ENCODE measurements around the gene SNX17. TPM values are rescaled to one million over a fixed set of nuclear protein-coding genes. Genes with fewer than 3 reads are reported as not detected.
A peak's percentile ranks its signal among the peaks of the same experiment; 100 is the strongest.

The SNX17 gene
- total RNA-seq, 4 donors from 2014 or later: 59.8 to 99.3 (median 73.9) TPM

DNA sequence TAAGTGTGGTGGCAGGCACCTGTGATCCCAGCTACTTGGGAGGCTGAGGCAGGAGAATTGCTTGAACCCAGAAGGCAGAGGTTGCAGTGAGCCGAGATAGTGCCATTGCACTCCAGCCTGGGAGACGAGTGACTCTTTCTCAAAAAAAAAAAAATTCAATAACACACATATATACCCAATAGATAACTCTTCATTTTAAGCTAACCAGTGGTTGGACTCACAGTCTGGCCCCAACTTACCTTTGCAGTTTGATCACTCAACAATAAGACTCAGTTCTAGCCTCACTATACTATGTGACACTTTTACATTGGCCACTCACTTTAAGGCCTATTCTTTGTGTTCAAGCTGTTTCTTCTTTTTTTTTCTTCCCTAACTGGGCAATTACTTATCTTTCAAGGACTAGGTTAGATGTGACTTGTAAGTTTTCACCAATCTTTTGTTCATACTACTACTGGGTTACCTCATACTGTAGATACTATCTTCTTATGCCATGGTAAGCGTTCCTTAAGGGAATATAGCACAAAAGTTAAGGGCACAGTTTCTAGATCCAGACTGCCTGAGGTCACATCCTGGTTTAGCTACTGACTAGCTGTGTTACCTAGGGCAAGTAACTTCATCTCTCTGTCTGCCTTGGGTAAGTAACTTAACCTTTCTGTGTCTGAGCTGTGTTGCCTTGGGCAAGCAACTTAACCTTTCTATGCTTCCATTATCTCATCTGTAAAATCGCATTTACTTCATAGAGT is 7.6 kb upstream of the SNX17 start:
- DNase-seq: no peak
- no peak overlapping the region for H3K27ac ChIP-seq
- in situ Hi-C loops (cut with MboI; ENCODE audit: low pct_ligation_motif_present in 1 of 4, low pct_unique_long_range_greater_than_20kb in 1 of 4, low sequenced_read_pairs in 3 of 4) (no loop called here), intact Hi-C loops (cut with DNase I; ENCODE audit: low total_unique reads) (no loop called here)
- TF ChIP-seq, protein P1, sequence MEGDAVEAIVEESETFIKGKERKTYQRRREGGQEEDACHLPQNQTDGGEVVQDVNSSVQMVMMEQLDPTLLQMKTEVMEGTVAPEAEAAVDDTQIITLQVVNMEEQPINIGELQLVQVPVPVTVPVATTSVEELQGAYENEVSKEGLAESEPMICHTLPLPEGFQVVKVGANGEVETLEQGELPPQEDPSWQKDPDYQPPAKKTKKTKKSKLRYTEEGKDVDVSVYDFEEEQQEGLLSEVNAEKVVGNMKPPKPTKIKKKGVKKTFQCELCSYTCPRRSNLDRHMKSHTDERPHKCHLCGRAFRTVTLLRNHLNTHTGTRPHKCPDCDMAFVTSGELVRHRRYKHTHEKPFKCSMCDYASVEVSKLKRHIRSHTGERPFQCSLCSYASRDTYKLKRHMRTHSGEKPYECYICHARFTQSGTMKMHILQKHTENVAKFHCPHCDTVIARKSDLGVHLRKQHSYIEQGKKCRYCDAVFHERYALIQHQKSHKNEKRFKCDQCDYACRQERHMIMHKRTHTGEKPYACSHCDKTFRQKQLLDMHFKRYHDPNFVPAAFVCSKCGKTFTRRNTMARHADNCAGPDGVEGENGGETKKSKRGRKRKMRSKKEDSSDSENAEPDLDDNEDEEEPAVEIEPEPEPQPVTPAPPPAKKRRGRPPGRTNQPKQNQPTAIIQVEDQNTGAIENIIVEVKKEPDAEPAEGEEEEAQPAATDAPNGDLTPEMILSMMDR (IDR thresholded peaks at IDR 0.05): no peak
- no peak for TF ChIP-seq EP300 (IDR thresholded peaks at IDR 0.05; ENCODE audit: low read depth)
- TF ChIP-seq POLR2A (IDR thresholded peaks at IDR 0.05): no peak
- TF ChIP-seq POLR2AphosphoS5 (IDR thresholded peaks at IDR 0.05): no peak
- WGBS, 2 donors (ENCODE audit: low coverage in 1 of 2): 90 to 100% methylated on average over 1 to 4 of the region's 4 CpGs
- H3K9me3 ChIP-seq: no peaks in the 10 kb centered on the region
- H3K36me3 ChIP-seq: peaks cover 0 to 39% (median 16%) of the 10 kb centered on the region in 4 donors
- no peaks in the 10 kb centered on the region for H3K27me3 ChIP-seq
- peaks cover 0 to 7% (median 4%) of the 10 kb centered on the region in 4 donors for H3K4me1 ChIP-seq
- no peak overlapping the region for H3K4me3 ChIP-seq

DNA sequence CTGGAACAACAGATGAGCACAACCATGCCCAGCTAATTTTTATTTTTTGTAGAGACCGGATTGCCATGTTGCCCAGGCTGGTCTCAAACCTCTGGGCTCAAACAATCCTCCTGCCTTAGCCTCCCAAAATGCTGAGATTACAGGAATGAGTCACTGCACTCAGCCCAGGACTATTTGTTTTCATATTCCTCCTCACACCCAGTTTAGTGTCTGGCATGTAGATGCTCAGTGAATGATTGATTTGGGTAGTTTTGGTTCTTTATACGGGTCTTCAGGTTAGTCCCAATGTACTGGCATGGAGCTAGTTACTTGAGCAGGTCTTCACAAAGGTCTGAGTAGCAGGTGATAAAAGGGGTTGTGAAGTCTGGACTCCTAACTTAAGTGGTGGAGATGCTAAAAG is 6.5 kb upstream of the SNX17 start:
- WGBS, 2 donors (ENCODE audit: low coverage in 1 of 2): 60% methylated on average over 2 of the region's 2 CpGs; no CpG with 5 or more reads in 1 of the 2 donors
- TF ChIP-seq POLR2A (IDR thresholded peaks at IDR 0.05) (no peak), EP300 (IDR thresholded peaks at IDR 0.05; ENCODE audit: low read depth) (no peak), POLR2AphosphoS5 (IDR thresholded peaks at IDR 0.05) (no peak)
- TF ChIP-seq, protein P1 (IDR thresholded peaks at IDR 0.05): no peak
- intact Hi-C loops (cut with DNase I; ENCODE audit: low total_unique reads): no loop called here

DNA sequence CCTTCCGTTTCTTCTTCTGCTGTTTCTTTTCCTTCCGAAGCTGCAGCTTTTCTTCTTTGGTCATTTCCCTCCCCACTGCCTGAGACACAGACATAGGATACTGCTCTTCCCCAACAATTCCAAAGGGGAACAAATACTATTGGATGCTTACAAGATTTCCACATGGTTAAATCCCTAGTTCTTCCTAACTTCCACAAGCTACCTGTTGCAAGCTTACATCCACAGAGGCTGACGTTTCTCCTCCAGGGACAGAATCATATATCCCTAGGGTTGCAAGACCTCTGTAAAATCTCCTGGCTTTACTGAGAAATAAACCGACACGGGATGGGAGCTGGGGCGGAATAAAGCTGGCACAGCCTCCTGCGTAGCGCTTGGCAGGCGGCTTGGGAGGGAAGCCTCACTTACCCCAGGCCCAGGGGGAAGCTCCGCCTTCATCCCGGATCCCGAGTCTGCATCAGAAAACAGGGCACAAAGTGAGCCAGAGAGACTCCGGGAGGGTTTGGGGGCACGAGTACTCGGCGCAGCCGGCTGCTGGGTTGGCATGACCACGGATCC is 868 bp upstream of the SNX17 start:
- Histone ChIP-seq H3K9me3 (no peaks in the 10 kb centered on the region), H3K4me1 (peaks cover 22 to 37% (median 26%) of the 10 kb centered on the region in 4 donors), H3K4me3 (peak overlapping the region; percentile 80 to 95 (median 92)), H3K27ac (peak overlapping the region; percentile 92 to 96 (median 94)), H3K36me3 (peaks cover 0 to 48% (median 24%) of the 10 kb centered on the region in 4 donors), H3K27me3 (no peaks in the 10 kb centered on the region)
- TF ChIP-seq POLR2AphosphoS5 (IDR thresholded peaks at IDR 0.05) (no peak), POLR2A (IDR thresholded peaks at IDR 0.05) (no peak), EP300 (IDR thresholded peaks at IDR 0.05; ENCODE audit: low read depth) (no peak)
- TF ChIP-seq, protein P1 (IDR thresholded peaks at IDR 0.05): no peak
- intact Hi-C loops (cut with DNase I; ENCODE audit: low total_unique reads) (no loop called here), in situ Hi-C loops (cut with MboI; ENCODE audit: low pct_ligation_motif_present in 1 of 4, low pct_unique_long_range_greater_than_20kb in 1 of 4, low sequenced_read_pairs in 3 of 4) (no loop called here)
- WGBS, 2 donors (ENCODE audit: low coverage in 1 of 2): 0% methylated on average over 1 to 18 of the region's 18 CpGs
- no peak for DNase-seq

More for the DNA sequence above, 6.5 kb upstream of the SNX17 start:
- in situ Hi-C loops (cut with MboI; ENCODE audit: low pct_ligation_motif_present in 1 of 4, low pct_unique_long_range_greater_than_20kb in 1 of 4, low sequenced_read_pairs in 3 of 4): no loop called here
- Histone ChIP-seq H3K27ac (no peak overlapping the region), H3K36me3 (peaks cover 0 to 40% (median 20%) of the 10 kb centered on the region in 4 donors), H3K4me1 (peaks cover 2 to 6% (median 5%) of the 10 kb centered on the region in 4 donors), H3K4me3 (no peak overlapping the region), H3K27me3 (no peaks in the 10 kb centered on the region), H3K9me3 (no peaks in the 10 kb centered on the region)
- DNase-seq: no peak

DNA sequence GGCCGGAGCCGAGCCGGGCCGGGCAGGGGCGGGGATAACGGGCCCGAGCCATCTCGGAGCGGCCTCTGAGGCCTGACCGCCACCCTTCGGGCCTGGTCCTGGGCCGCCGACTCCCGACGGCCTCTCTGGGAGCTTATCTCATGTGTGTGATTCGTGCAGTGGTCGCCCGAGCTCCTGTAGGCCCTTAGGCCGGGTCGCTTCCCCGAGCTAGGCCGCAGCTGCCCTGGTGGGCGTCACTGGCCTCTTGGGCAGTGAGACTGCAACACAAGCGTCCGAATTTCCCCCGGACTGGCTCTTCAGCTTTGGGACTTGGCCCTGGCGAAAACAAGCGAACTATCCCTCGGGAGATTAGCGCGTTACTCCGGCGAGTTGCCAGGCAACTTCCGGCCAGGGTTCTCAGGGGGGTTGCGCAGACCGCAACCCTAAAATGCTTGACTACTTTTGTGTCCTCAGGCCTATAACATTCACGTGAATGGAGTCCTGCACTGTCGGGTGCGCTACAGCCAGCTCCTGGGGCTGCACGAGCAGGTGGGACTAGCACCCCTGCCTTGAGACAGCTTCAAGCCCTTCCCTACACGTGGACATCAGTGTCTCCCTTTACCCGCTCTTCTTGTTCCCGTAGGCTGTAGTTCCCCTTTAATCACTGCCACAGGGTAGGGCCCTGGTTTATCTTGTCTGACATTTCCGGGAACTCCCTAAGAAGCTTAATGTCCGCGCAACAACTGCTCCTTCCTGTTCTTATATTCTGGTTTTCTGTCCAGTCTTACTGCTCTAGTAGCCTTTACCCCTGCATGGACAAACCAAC is 602 bp downstream of the SNX17 start:
- Histone ChIP-seq H3K27me3 (no peaks in the 10 kb centered on the region), H3K36me3 (peaks cover 0 to 48% (median 24%) of the 10 kb centered on the region in 4 donors), H3K4me3 (peak overlapping the region; percentile 82 to 95 (median 92)), H3K4me1 (peaks cover 22 to 37% (median 26%) of the 10 kb centered on the region in 4 donors), H3K27ac (peak overlapping the region; percentile 92 to 96 (median 94)), H3K9me3 (no peaks in the 10 kb centered on the region)
- 2% methylated on average over 30 of the region's 46 CpGs; no CpG with 5 or more reads in 1 of the 2 donors for WGBS, 2 donors (ENCODE audit: low coverage in 1 of 2)
- intact Hi-C loops (cut with DNase I; ENCODE audit: low total_unique reads) (no loop called here), in situ Hi-C loops (cut with MboI; ENCODE audit: low pct_ligation_motif_present in 1 of 4, low pct_unique_long_range_greater_than_20kb in 1 of 4, low sequenced_read_pairs in 3 of 4) (no loop called here)
- TF ChIP-seq, protein P1 (IDR thresholded peaks at IDR 0.05): no peak
- TF ChIP-seq EP300 (IDR thresholded peaks at IDR 0.05; ENCODE audit: low read depth): no peak
- peak; percentile 43 to 60 (median 54) for TF ChIP-seq POLR2AphosphoS5 (IDR thresholded peaks at IDR 0.05)
- TF ChIP-seq POLR2A (IDR thresholded peaks at IDR 0.05): peak; percentile 66
- DNase-seq: peak; percentile 54

Data from transverse colon (tissue), 4 donors.